ENCODE data around the gene TNS3.

TNS3 gene

DNA sequence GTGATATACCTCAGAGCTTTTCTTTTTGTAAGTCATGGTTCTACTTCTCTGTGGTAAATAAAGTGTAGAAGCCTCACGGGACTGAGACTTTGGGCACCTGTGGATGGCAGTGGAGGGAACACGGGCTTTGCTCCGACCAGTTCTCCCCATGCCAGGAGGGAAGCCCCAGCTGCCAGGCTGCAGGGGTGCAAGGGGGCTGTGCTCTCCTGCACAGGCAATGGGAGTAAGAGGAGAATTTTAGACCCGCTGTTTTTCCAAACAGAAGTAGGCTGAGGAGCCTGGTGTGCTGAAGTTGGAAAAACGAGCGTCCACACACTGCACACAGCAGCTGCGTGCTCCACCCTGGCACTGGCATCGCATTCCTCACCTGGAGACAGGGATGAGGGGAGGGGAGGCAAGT lies 282.4 kb downstream of the TNS3 start:
- TF ChIP-seq, protein P1, sequence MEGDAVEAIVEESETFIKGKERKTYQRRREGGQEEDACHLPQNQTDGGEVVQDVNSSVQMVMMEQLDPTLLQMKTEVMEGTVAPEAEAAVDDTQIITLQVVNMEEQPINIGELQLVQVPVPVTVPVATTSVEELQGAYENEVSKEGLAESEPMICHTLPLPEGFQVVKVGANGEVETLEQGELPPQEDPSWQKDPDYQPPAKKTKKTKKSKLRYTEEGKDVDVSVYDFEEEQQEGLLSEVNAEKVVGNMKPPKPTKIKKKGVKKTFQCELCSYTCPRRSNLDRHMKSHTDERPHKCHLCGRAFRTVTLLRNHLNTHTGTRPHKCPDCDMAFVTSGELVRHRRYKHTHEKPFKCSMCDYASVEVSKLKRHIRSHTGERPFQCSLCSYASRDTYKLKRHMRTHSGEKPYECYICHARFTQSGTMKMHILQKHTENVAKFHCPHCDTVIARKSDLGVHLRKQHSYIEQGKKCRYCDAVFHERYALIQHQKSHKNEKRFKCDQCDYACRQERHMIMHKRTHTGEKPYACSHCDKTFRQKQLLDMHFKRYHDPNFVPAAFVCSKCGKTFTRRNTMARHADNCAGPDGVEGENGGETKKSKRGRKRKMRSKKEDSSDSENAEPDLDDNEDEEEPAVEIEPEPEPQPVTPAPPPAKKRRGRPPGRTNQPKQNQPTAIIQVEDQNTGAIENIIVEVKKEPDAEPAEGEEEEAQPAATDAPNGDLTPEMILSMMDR (IDR thresholded peaks at IDR 0.05; ENCODE audit: borderline replicate concordance, insufficient read depth, low read depth, low read length), result no peak

DNA sequence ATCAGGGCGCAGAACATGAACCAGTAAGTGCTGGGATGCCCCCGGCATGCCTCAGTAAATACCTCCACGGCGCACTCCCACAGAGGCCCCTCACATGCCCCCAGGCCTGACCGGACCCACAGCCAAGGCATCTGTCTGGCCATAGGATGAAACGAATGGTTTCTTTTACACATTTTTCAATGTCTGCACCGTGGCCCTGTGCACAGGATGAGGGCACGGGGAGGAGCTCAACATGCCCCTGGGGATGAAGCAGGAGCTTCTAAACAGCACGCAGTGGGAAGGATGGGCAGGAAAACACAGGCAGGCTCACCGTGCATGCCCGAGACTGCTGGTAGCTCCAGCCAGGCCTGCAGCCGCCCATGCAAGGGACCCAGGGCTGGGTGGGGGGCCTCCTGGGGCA lies 283.3 kb downstream of the TNS3 start:
- no peak overlapping the region for H3K4me3 ChIP-seq (ENCODE audit: low read depth, low read length)
- TF ChIP-seq, protein P1 (IDR thresholded peaks at IDR 0.05; ENCODE audit: borderline replicate concordance, insufficient read depth, low read depth, low read length), result no peak

More for the DNA sequence above, 282.4 kb downstream of the TNS3 start:
- no peak overlapping the region for H3K4me3 ChIP-seq (ENCODE audit: low read depth, low read length)

DNA sequence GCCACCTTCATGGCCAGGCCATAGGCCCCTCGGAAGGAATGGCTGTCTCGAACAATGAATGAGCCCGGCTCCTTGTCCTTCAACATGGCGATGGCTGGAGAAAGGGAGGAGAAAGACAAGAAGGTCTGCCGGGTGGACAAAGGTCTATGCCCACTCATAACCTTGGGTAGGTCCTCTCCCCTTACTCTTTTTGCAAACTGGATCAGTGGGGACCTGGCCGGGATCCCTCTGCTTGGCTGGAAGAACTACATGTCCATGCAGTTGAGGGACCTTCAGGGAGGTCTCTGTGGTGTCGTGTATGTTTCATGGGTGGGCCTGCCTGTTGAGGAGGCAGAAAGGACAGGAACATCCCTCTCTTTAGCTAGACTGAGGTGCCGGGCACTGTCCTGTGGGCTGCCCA lies 284.8 kb downstream of the TNS3 start:
- H3K4me3 ChIP-seq (ENCODE audit: low read depth, low read length), result no peak overlapping the region
- TF ChIP-seq, protein P1 (IDR thresholded peaks at IDR 0.05; ENCODE audit: borderline replicate concordance, insufficient read depth, low read depth, low read length), result no peak

DNA sequence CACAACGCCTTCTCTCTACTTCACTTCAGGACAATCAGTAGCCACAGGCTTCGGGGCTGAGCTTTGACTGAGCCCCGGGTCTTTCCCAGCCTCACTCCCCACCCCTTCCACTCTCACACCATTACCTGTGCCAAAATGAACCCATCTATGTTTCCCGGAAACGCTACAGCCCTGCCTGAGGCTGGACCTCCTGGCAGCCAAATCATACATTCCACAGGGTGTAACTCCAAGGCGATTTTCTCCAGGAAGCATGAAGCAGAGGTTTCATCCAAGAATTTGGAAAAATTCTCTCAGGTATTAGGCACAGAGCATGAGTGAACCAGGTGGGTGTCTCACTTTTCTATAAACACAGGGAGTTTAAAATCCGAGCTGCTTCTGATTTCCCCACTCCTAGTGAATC lies 286.3 kb downstream of the TNS3 start:
- TF ChIP-seq, protein P1 (IDR thresholded peaks at IDR 0.05; ENCODE audit: borderline replicate concordance, insufficient read depth, low read depth, low read length), result no peak
- H3K4me3 ChIP-seq (ENCODE audit: low read depth, low read length), result no peak overlapping the region

DNA sequence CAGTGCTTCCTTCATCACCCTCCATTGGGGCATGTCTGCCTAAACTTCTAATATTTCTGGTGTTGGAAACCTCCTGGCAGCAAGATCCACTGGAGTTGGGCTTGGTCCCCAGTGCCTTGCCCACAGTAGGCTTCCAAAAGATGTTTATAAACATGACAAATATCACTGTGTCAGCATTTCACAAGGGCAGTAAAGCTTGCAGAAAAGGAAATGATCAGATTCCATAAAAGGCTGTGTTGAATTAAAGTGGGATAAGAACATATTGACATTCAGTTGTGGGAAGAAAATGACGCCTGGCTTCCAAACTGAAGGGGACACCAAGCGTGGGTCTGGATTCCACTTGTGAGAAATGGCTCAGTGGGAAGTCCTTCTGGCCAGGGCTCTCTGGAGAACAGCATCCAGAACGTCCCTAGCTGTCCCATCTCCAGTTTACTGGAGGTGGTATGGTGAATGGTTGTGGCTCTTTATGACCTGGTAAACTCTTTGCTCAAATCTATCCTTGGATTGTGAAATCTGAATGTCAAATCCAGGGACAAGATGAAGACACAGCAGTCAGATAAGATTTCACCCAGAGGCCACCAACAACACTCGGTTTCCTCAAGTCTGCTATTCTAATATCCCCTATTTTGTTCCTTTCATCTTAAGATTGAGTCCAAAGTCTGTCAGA lies 287.2 kb downstream of the TNS3 start:
- TF ChIP-seq, protein P1 (IDR thresholded peaks at IDR 0.05; ENCODE audit: borderline replicate concordance, insufficient read depth, low read depth, low read length), result no peak
- no peak overlapping the region for H3K4me3 ChIP-seq (ENCODE audit: low read depth, low read length)

DNA sequence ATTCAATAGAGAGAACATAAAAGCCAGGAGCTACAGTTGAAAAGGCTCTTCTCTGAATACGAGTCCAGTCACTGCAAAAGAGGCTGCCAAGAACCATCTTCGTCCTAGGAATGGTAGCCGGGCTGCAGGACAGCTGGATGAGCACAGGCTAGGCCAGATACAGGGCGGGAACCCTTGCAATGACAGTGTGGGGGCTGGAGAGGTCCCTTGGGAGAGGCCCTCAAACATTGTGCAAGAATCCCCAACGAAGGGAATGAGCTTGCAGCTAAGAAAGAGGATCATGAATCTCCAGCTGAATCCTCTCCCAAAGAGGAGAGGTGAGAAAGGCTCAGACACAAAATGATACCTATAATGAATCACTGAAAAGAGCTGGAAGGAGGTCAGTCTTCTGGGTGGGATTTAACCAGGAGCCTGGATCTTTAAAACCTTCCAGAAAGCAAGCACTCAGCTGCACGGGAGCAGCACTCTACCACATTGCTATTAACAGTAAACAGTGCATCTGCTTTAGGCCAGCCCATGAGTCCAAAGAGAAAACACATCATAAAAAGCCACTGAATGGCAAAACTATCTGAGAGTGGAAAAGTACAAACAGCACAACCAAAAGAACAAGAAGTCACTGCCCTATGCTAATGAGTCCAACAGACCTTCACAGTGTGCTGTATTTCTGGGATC lies 287.9 kb downstream of the TNS3 start:
- no peak overlapping the region for H3K4me3 ChIP-seq (ENCODE audit: low read depth, low read length)
- TF ChIP-seq, protein P1 (IDR thresholded peaks at IDR 0.05; ENCODE audit: borderline replicate concordance, insufficient read depth, low read depth, low read length), result no peak

DNA sequence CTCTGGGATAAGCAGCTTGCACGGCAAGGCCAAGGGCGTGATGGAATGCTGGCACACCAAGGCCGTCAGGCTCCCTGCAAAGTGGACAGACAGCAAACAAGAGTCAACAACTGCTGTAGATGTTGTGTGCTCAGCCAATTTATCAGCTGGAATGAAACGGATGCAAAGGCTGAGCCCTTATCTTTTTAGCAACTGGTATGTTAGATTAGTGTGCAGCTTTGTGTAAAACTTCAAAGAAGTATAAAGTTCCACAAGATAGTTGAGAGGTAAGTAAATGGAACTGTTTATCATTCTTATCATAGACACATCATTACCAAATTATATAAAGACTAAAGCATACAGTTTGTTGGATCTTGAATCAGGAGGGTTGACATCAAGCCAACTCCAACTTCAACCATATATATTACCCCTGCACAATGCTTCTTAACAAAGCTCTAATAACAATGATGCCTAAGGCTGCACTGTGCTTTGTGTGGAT lies 289.0 kb downstream of the TNS3 start:
- no peak overlapping the region for H3K4me3 ChIP-seq (ENCODE audit: low read depth, low read length)
- TF ChIP-seq, protein P1 (IDR thresholded peaks at IDR 0.05; ENCODE audit: borderline replicate concordance, insufficient read depth, low read depth, low read length), result no peak

All from GM12875 (cell line).